ENCODE measurements around the gene ZNF862. TPM values are rescaled to one million over a fixed set of nuclear protein-coding genes. Genes with fewer than 3 reads are reported as not detected.
A peak's percentile ranks its signal among the peaks of the same experiment; 100 is the strongest.

The ZNF862 gene
- total RNA-seq, 4 donors from 2014 or later: 17.2 to 42.0 (median 29.4) TPM

DNA sequence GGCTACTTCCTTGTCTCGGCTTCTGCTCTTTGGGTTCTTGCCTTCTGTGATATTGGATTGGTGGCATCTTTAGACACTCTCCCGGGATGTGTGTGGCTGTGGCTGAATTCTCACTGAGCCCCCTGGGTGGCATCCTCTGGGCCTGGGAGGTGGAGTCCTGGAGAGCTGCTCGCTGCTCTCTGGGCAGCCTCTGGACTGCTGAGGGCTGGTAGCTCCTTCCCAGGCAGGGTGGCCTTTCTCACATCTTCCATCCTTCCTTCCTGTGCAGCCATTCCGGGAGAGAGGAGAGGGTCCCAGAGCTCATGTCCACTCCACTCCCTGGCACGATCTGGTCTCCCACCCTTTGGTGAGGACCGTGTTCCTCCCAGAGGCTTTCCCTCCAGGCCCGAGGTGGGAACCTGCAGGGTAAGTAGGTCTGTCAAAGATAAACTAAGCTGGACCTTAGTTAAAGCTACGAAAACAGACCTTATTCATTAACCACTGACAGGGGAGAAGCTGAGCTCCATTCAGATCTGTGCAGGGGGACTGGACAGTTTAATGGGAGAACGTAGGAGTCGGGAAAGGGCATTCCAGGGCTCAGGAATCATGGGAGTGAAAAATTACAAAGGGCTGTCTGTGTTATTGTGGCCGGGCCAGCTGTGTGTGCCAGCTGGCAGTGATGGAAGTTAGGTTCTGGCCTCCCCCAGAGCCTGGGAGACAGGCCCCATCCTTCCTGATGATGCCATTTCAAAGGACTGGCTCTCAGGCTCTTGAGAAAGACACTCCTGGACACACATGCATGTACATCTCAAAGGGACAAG is 44.3 kb downstream of the ZNF862 start:
- no peaks in the 10 kb centered on the region for H3K9me3 ChIP-seq
- no peaks in the 10 kb centered on the region for H3K27me3 ChIP-seq
- peaks cover 0 to 20% (median 0%) of the 10 kb centered on the region in 3 donors for H3K36me3 ChIP-seq
- TF ChIP-seq EP300 (IDR thresholded peaks at IDR 0.05) (peak in 1 of 2 donors; percentile 52), CTCF (IDR thresholded peaks at IDR 0.05) (no peak)
- WGBS, 2 donors: 34 to 39% methylated on average over 10 to 11 of the region's 11 CpGs
- peak overlapping the region in 3 of 4 donors; percentile 46 to 86 (median 83) for H3K27ac ChIP-seq
- no peak for DNase-seq (ENCODE audit: low spot score in 2 of 2)
- H3K4me1 ChIP-seq: peaks cover 0 to 60% (median 23%) of the 10 kb centered on the region in 4 donors
- no peak overlapping the region for H3K4me3 ChIP-seq

DNA sequence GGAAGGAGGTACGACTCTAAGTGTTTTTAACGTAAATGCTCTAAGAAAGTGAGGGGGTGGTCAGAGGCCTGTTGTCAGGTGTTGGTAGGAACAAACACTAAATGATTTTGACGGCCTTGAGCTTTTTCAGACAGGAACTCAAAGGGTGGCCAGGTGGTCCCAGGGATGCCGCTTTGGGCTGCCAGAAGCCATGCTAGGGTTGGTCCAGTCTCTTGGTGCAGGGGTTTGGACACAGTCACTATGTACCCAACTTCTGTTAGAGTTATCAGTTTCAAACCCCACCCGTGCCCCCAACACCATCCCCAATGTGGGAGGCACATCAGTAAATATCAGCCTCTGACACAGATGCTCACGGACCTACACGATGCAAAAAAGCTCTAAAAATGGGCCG is 44.9 kb downstream of the ZNF862 start:
- TF ChIP-seq CTCF (IDR thresholded peaks at IDR 0.05) (no peak), POLR2A (IDR thresholded peaks at IDR 0.05) (no peak), EP300 (IDR thresholded peaks at IDR 0.05) (no peak)
- H3K36me3 ChIP-seq: peaks cover 0 to 17% (median 0%) of the 10 kb centered on the region in 3 donors
- no peak overlapping the region for H3K4me3 ChIP-seq
- no peaks in the 10 kb centered on the region for H3K9me3 ChIP-seq
- 37 to 38% methylated on average over 8 of the region's 8 CpGs for WGBS, 2 donors
- peak overlapping the region in 3 of 4 donors; percentile 46 to 86 (median 83) for H3K27ac ChIP-seq
- peaks cover 0 to 60% (median 23%) of the 10 kb centered on the region in 4 donors for H3K4me1 ChIP-seq
- H3K27me3 ChIP-seq: no peaks in the 10 kb centered on the region
- DNase-seq (ENCODE audit: low spot score in 2 of 2): no peak

GRCh38 chr7:149883452-149883861 is 45.3 kb downstream of the ZNF862 start:
- H3K9me3 ChIP-seq: no peaks in the 10 kb centered on the region
- H3K4me3 ChIP-seq: no peak overlapping the region
- TF ChIP-seq EP300 (IDR thresholded peaks at IDR 0.05): no peak
- TF ChIP-seq CTCF (IDR thresholded peaks at IDR 0.05): peak; percentile 55 to 75 (median 63)
- no peak for TF ChIP-seq POLR2A (IDR thresholded peaks at IDR 0.05)
- 21 to 25% methylated on average over 11 to 12 of the region's 12 CpGs for WGBS, 2 donors
- no peaks in the 10 kb centered on the region for H3K27me3 ChIP-seq
- peaks cover 0 to 13% (median 0%) of the 10 kb centered on the region in 3 donors for H3K36me3 ChIP-seq
- peak overlapping the region in 3 of 4 donors; percentile 46 to 86 (median 83) for H3K27ac ChIP-seq
- peaks cover 0 to 60% (median 23%) of the 10 kb centered on the region in 4 donors for H3K4me1 ChIP-seq
- peak in 1 of 2 donors; percentile 46 for DNase-seq (ENCODE audit: low spot score in 2 of 2)

DNA sequence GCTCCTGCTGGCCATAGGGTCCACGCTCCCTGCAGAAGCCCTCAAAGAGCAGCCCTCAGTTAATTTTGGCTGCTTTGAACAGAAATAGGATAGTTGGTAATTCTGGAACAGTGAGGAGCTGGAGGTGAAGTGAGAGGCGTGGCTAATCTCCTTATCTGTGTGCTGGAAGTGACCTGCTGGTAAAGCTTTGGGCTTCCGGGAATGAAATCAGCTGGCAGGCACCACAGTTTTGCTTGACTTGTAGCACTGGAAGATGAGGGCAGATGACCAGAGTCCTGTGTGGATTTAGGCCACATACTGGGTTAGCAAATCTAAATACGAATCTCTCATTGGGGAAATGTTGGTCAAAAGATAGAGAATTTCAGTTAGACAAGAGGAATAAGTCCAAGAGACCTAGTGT is 45.8 kb downstream of the ZNF862 start:
- H3K9me3 ChIP-seq: no peaks in the 10 kb centered on the region
- WGBS, 2 donors: 63 to 64% methylated on average over 4 of the region's 4 CpGs
- no peak overlapping the region for H3K4me3 ChIP-seq
- H3K36me3 ChIP-seq: peaks cover 0 to 8% (median 0%) of the 10 kb centered on the region in 3 donors
- H3K27ac ChIP-seq: peak overlapping the region in 2 of 4 donors; percentile 30 to 83
- H3K4me1 ChIP-seq: peaks cover 0 to 60% (median 23%) of the 10 kb centered on the region in 4 donors
- DNase-seq (ENCODE audit: low spot score in 2 of 2): no peak
- TF ChIP-seq POLR2A (IDR thresholded peaks at IDR 0.05) (no peak), CTCF (IDR thresholded peaks at IDR 0.05) (no peak), EP300 (IDR thresholded peaks at IDR 0.05) (no peak)
- H3K27me3 ChIP-seq: no peaks in the 10 kb centered on the region

- Histone ChIP-seq H3K9me3 (no peaks in the 10 kb centered on the region), H3K27me3 (no peaks in the 10 kb centered on the region), H3K4me3 (no peak overlapping the region), H3K4me1 (peaks cover 0 to 60% (median 23%) of the 10 kb centered on the region in 4 donors), H3K36me3 (peaks cover 0 to 2% (median 0%) of the 10 kb centered on the region in 3 donors), H3K27ac (peak overlapping the region in 1 of 4 donors; percentile 30)
- WGBS, 2 donors: 47 to 57% methylated on average over 2 of the region's 2 CpGs
- DNase-seq (ENCODE audit: low spot score in 2 of 2): no peak
- TF ChIP-seq EP300 (IDR thresholded peaks at IDR 0.05): no peak
- no peak for TF ChIP-seq CTCF (IDR thresholded peaks at IDR 0.05)
- TF ChIP-seq POLR2A (IDR thresholded peaks at IDR 0.05): no peak
Measured at GRCh38 chr7:149884541-149884940, 46.4 kb downstream of the ZNF862 start.
